Neural cell (in vitro differentiated cells): ENCODE data around the gene DCAF5. TPM values are rescaled to one million over a fixed set of nuclear protein-coding genes. Genes with fewer than 3 reads are reported as not detected.

Experiments used
- H2AFZ ChIP-seq: fragments of 200-600, 300-800 bp; sonication (generic), shearing (Covaris generic); 2 replicates; pipeline ENCODE4 v1.6.0; 2014; ENCODE audit warnings: low read depth, mild to moderate bottlenecking, antibody characterized with exemption, low read length, moderate library complexity
- H3F3A ChIP-seq: fragments of 200-600 bp; shearing (Covaris generic); 2 replicates; pipeline ENCODE4 v1.6.1; 2016; ENCODE audit warnings: mild to moderate bottlenecking, moderate library complexity, mixed read lengths, antibody characterized with exemption, low read length; ENCODE audit not compliant: insufficient read depth, poor library complexity, severe bottlenecking
- H3K27ac ChIP-seq: fragments of 200-600, 300-800 bp; sonication (generic), shearing (Covaris generic); 2 replicates; pipeline ENCODE4 v1.5.1; 2014; ENCODE audit warnings: mild to moderate bottlenecking, low read length, moderate library complexity
- H3K27me3 ChIP-seq: fragments of 300-800, 200-600 bp; sonication (generic), shearing (Covaris generic); 2 replicates; pipeline ENCODE4 v1.6.0; 2014; ENCODE audit warnings: mild to moderate bottlenecking, low read depth, low read length, moderate library complexity; ENCODE audit not compliant: insufficient read depth
- H3K36me3 ChIP-seq: fragments of 300-800, 200-600 bp; sonication (generic), shearing (Covaris generic); 2 replicates; pipeline ENCODE4 v1.5.1; 2014; ENCODE audit warnings: mild to moderate bottlenecking, antibody characterized with exemption, low read length, moderate library complexity; ENCODE audit not compliant: insufficient read depth
- H3K4me2 ChIP-seq: fragments of 300-800, 200-600 bp; sonication (generic), shearing (Covaris generic); 2 replicates; pipeline ENCODE4 v1.6.0; 2014; ENCODE audit warnings: mild to moderate bottlenecking, low read length
- H3K4me3 ChIP-seq: fragments of 300-800, 200-600 bp; sonication (generic), shearing (Covaris generic); 2 replicates; pipeline ENCODE4 v1.5.1; 2014; ENCODE audit warnings: mild to moderate bottlenecking, low read length, moderate library complexity
- H3K79me2 ChIP-seq: fragments of 200-600 bp; shearing (Covaris generic); replicated peaks from 2 replicates; pipeline ENCODE4 v1.6.0; 2014; ENCODE audit warnings: mild to moderate bottlenecking, low read length, moderate library complexity; ENCODE audit not compliant: insufficient read depth
- H3K9ac ChIP-seq: fragments of 300-800, 200-600 bp; sonication (generic), shearing (Covaris generic); 2 replicates; pipeline ENCODE4 v1.6.1; 2016; ENCODE audit warnings: mild to moderate bottlenecking, low read length, mixed read lengths
- H3K9me2 ChIP-seq: fragments of 200-600 bp; shearing (Covaris generic); 2 replicates; pipeline ENCODE4 v1.6.1; 2016; ENCODE audit warnings: mild to moderate bottlenecking, low read length, mixed read lengths; ENCODE audit not compliant: insufficient read depth
- H3K9me3 ChIP-seq: fragments of 200-600, 300-800 bp; sonication (generic), shearing (Covaris generic); 2 replicates; pipeline ENCODE4 v1.6.1; 2016; ENCODE audit warnings: mild to moderate bottlenecking, mixed run types, low read length, moderate library complexity, mixed read lengths
- H4K20me1 ChIP-seq: fragments of 200-600 bp; shearing (Covaris generic); 2 replicates; pipeline ENCODE4 v1.6.1; 2016; ENCODE audit warnings: mild to moderate bottlenecking, mixed run types; ENCODE audit not compliant: insufficient read depth
- CTCF ChIP-seq: fragments of 450-650 bp; IDR thresholded peaks from 2 replicates; pipeline ENCODE4 v1.5.1; 2014; ENCODE audit warnings: antibody characterized with exemption, mild to moderate bottlenecking, moderate library complexity; ENCODE audit not compliant: poor library complexity, severe bottlenecking
- EP300 ChIP-seq: fragments of 450-650 bp; conservative IDR thresholded peaks from 2 replicates; pipeline ENCODE4 v1.6.1; 2014; ENCODE audit warnings: antibody characterized with exemption, mild to moderate bottlenecking, moderate library complexity; ENCODE audit not compliant: poor library complexity, severe bottlenecking
- EZH2 ChIP-seq: fragments of 200-600, 300-800 bp; shearing (Covaris generic), sonication (generic); IDR thresholded peaks from 2 replicates; pipeline ENCODE4 v1.6.1; 2014; ENCODE audit warnings: antibody characterized with exemption, low read length, borderline replicate concordance, mild to moderate bottlenecking; ENCODE audit not compliant: insufficient read depth, poor library complexity, severe bottlenecking
- MXI1 ChIP-seq: fragments of 450-650 bp; conservative IDR thresholded peaks from 2 replicates; pipeline ENCODE4 v1.6.1; 2014; ENCODE audit warnings: antibody characterized with exemption, mild to moderate bottlenecking; ENCODE audit not compliant: poor library complexity, severe bottlenecking
- POLR2AphosphoS5 ChIP-seq: IDR thresholded peaks from 2 replicates; pipeline ENCODE4 v1.6.1; 2012
- RAD21 ChIP-seq: fragments of 450-650 bp; conservative IDR thresholded peaks from 2 replicates; pipeline ENCODE4 v1.6.1; 2014; ENCODE audit warnings: antibody characterized with exemption, mild to moderate bottlenecking, moderate library complexity
- REST ChIP-seq: IDR thresholded peaks from 2 replicates; pipeline ENCODE4 v1.6.1; 2012; ENCODE audit warnings: borderline replicate concordance
- SMC3 ChIP-seq: fragments of 450-650 bp; conservative IDR thresholded peaks from 2 replicates; pipeline ENCODE4 v1.6.1; 2014; ENCODE audit warnings: antibody characterized with exemption, mild to moderate bottlenecking, moderate library complexity; ENCODE audit not compliant: poor library complexity
- TAF1 ChIP-seq: IDR thresholded peaks from 2 replicates; pipeline ENCODE4 v1.6.1; 2012; ENCODE audit warnings: low read depth
- polyA plus RNA-seq: library from polyadenylated mRNA; depleted of rRNA; stranded (reverse); fragments of >200 nt; gene quantifications from 2 replicates; pipeline ENCODE4 v1.2.3, GENCODE V29; 2014

DCAF5 gene
- polyA plus RNA-seq, 1 donor from 2014 or later, result 33.5 TPM

- H4K20me1 ChIP-seq, result no peaks in the 10 kb centered on the region
- H3K36me3 ChIP-seq, result no peaks in the 10 kb centered on the region
- no peak overlapping the region for H3K27ac ChIP-seq
- no peaks in the 10 kb centered on the region for H3K9me2 ChIP-seq
- no peak for TF ChIP-seq EZH2
- no peak for TF ChIP-seq POLR2AphosphoS5
- TF ChIP-seq EP300, result no peak
- TF ChIP-seq RAD21, result no peak
- H3K27me3 ChIP-seq, result no peaks in the 10 kb centered on the region
- no peak overlapping the region for H3K4me2 ChIP-seq
- no peaks in the 10 kb centered on the region for H3K9me3 ChIP-seq
- no peaks in the 10 kb centered on the region for H3F3A ChIP-seq
- H2AFZ ChIP-seq, result no peak overlapping the region
- H3K9ac ChIP-seq, result no peak overlapping the region
- no peaks in the 10 kb centered on the region for H3K79me2 ChIP-seq
- no peak overlapping the region for H3K4me3 ChIP-seq
These were observed 60.0 kb downstream of the DCAF5 start for GRCh38 chr14:69092840-69093422.

GRCh38 chr14:69091695-69092094 lies 61.2 kb downstream of the DCAF5 start:
- peaks cover 4% of the 10 kb centered on the region for H3K36me3 ChIP-seq
- no peak for TF ChIP-seq POLR2AphosphoS5
- TF ChIP-seq MXI1, result no peak
- no peak for TF ChIP-seq TAF1
- no peak for TF ChIP-seq RAD21
- TF ChIP-seq CTCF, result no peak
- no peak for TF ChIP-seq EP300
- no peak for TF ChIP-seq REST
- TF ChIP-seq SMC3, result no peak
- no peak for TF ChIP-seq EZH2
- no peaks in the 10 kb centered on the region for H3K9me2 ChIP-seq
- H3F3A ChIP-seq, result no peaks in the 10 kb centered on the region
- no peaks in the 10 kb centered on the region for H3K9me3 ChIP-seq
- H3K9ac ChIP-seq, result no peak overlapping the region
- no peak overlapping the region for H3K27ac ChIP-seq
- H3K79me2 ChIP-seq, result no peaks in the 10 kb centered on the region
- no peak overlapping the region for H3K4me2 ChIP-seq
- H4K20me1 ChIP-seq, result no peaks in the 10 kb centered on the region
- H2AFZ ChIP-seq, result no peak overlapping the region
- H3K4me3 ChIP-seq, result no peak overlapping the region
- no peaks in the 10 kb centered on the region for H3K27me3 ChIP-seq

GRCh38 chr14:69091006-69091405 lies 61.9 kb downstream of the DCAF5 start:
- no peaks in the 10 kb centered on the region for H3K9me3 ChIP-seq
- no peak overlapping the region for H3K4me3 ChIP-seq
- no peaks in the 10 kb centered on the region for H3K9me2 ChIP-seq
- no peaks in the 10 kb centered on the region for H4K20me1 ChIP-seq
- no peak overlapping the region for H3K4me2 ChIP-seq
- H2AFZ ChIP-seq, result no peak overlapping the region
- no peaks in the 10 kb centered on the region for H3F3A ChIP-seq
- H3K9ac ChIP-seq, result no peak overlapping the region
- TF ChIP-seq POLR2AphosphoS5 (no peak), EZH2 (no peak), MXI1 (no peak), RAD21 (no peak), CTCF (no peak), SMC3 (no peak), REST (no peak), TAF1 (no peak), EP300 (no peak)
- no peak overlapping the region for H3K27ac ChIP-seq
- H3K36me3 ChIP-seq, result peaks cover 4% of the 10 kb centered on the region
- no peaks in the 10 kb centered on the region for H3K79me2 ChIP-seq
- H3K27me3 ChIP-seq, result no peaks in the 10 kb centered on the region
